HG02970 (cell line): Measurements from ENCODE around the gene ENPP1.
"Not testable (repeated sequence)": the region's sequence is repeated elsewhere in the genome, so short reads cannot be mapped to it uniquely, and the experiment has no call there.

Experiments used
- ATAC-seq: cut with Tn5 transposase; IDR thresholded peaks from one replicate; pipeline ENCODE4 v1.9.1; 2021; ENCODE audit warnings: mild to moderate bottlenecking, moderate library complexity, moderate number of reproducible peaks; ENCODE audit not compliant: unreplicated experiment, low FRiP score

The ENPP1 gene

DNA sequence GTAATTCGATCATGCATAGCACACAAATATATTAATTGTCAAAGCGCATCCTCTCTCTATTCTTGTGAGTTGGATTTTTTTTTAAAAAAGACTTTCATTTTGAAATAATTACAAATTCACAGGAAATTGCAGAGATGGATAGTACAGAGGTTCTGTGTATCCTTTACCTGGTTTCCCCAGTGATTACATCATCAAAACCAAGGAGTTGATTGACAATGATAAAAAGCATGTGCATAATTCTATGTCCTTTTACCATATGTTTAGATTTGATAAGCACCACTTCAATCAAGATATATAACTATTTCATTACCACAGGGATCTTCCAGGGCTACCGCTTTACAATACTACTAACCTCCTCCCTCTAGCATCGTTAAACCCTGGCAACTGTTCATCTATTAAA is 103.1 kb downstream of the ENPP1 start:
- no peak for ATAC-seq

GRCh38 chr6:131911951-131912350 is 104.1 kb downstream of the ENPP1 start:
- ATAC-seq = no peak

GRCh38 chr6:131914234-131914633 is 106.4 kb downstream of the ENPP1 start:
- ATAC-seq = no peak

- ATAC-seq = peak; percentile 82
Observed at GRCh38 chr6:131914967-131915751, 107.3 kb downstream of the ENPP1 start.

GRCh38 chr6:131916091-131916796 is 108.4 kb downstream of the ENPP1 start:
- not testable (repeated sequence) for ATAC-seq

GRCh38 chr6:131916847-131917246 is 109.0 kb downstream of the ENPP1 start:
- ATAC-seq = no peak

- no peak for ATAC-seq
Observed at GRCh38 chr6:131917318-131917717, 109.5 kb downstream of the ENPP1 start.

GRCh38 chr6:131917763-131918649 is 110.2 kb downstream of the ENPP1 start:
- ATAC-seq = no peak

- ATAC-seq = no peak
Observed at GRCh38 chr6:131918650-131919355, 111.0 kb downstream of the ENPP1 start.

DNA sequence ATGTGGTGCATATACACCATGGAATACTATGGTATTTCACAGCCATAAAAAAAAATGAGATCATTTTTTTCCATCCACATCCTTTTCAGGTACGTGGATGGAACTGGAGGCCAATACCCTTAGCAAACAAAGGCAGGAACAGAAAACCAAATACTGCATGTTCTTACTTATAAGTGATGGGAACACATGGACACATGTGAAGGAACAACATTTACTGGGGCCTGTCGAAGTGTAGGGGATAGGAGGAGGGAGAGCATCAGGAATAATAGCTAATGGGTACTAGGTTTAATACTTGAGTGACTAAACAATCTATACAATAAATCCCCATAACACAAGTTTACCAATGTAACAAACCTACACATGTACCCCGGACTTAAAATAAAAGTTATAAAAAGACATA is 112.8 kb downstream of the ENPP1 start:
- ATAC-seq = no peak

DNA sequence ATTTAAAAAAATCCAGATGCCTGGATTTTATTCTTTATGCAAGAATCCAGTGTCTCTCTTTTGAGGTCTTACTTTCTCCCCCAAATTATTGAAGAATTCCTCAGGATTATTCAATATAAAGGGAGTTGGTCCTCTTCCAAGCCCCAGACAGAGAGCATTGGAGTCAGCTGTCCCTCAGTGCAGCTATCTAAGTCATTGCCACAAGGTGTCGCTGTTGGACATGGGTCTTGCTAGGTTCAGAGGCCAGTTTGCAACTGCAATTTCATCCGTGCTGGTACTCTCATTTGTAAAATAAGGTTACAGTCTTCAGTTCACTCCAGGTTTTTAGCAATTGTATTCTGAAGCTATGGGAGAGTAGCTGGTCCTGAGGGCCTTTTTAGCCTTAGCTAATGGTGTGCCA is 115.5 kb downstream of the ENPP1 start:
- no peak for ATAC-seq

- ATAC-seq = no peak
Observed at GRCh38 chr6:131924881-131925474, 117.2 kb downstream of the ENPP1 start.

DNA sequence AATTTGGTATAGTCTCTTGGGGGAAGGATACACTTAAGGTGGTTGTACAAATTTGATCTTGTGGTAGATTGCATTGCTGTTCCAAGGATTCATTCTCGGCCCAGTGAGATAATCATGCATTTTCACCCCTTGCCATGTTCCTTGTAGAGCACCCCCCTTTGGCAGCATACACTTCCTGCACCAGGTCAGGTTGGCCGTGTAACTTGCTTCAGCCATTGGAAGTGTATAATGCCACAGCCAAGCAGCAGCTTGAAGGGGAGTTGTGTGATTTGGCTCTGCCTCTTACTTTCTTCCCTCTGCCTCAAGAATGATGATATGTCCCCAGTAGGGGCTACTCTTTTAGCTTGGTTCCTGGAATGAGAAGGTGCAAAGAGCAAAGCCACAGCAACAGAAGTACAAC is 121.4 kb downstream of the ENPP1 start:
- no peak for ATAC-seq

GRCh38 chr6:131929976-131930375 is 122.2 kb downstream of the ENPP1 start:
- no peak for ATAC-seq

DNA sequence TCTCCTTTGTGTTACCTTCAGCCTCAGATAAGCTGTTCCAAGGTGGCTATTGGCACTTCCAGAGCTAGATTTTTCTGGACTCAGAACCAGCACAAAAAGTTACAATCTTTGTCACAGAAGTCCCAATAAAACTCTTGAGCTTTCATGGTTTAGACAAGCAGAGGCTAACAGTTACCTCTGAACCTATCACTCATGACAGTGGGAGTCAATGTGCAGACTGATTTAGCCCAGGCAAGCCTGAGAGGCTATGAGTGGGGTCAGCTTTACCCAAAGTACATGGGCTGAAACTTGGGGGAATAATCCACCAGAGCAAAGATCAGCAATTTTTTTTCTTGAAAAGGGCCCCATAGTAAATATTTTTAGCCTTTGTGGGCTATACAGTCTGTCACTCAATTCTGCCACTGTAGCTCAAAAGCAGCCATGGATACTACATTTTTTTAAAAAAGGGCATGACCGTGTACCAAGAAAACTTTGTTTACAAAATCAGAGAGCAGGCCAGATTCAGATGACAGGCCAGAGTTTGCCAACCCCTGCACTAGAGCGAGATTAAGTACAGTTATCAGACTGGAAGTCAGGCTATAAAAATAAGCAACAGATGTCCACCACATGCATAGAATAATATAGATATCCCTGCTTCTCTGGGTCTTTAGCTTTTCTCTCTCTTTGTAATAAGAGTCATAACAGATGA is 123.4 kb downstream of the ENPP1 start:
- ATAC-seq = no peak

GRCh38 chr6:131936156-131936555 is 128.3 kb downstream of the ENPP1 start:
- no peak for ATAC-seq

DNA sequence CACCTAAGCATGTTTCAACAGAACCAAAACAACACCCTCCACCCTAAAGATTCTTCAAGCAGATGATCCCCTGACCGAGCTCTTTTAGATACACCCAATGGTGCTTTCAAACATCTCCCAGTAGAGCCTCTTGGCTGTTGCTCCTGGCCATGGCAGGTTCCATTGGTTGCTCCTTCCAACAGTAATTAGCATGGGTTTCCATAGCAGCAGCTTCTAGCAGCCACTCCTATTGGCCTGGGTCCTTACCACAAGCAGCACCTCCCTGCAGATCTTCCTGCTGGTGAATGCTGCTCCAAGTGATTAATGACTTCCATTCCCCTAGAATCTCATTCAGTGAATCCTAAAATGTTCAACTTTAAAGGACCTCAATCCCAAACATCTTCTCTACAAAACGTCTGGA is 129.4 kb downstream of the ENPP1 start:
- no peak for ATAC-seq

GRCh38 chr6:131937703-131938631 is 130.1 kb downstream of the ENPP1 start:
- ATAC-seq = no peak
